Peyer's patch (tissue), 4 donors: ENCODE results near the gene F2RL2. TPM values are rescaled to one million over a fixed set of nuclear protein-coding genes. Genes with fewer than 3 reads are reported as not detected.

Experiments used
- DNase-seq, 3 donors: peaks; one replicate each; pipeline ENCODE4 v3.0.0-alpha.2; 2017 to 2019
- H3K27ac ChIP-seq, 4 donors: fragments of 200-600 bp; sonication (generic); one replicate each; pipeline ENCODE4 v1.5.1; 2016 to 2019
- H3K27me3 ChIP-seq, 2 donors: fragments of 200-600 bp; sonication (generic); one replicate each; pipeline ENCODE4 v1.5.1; 2019
- H3K36me3 ChIP-seq, 3 donors: fragments of 200-600 bp; sonication (generic); one replicate each; pipeline ENCODE4 v1.5.1; 2016 to 2019
- H3K4me1 ChIP-seq, 4 donors: fragments of 200-600 bp; sonication (generic); one replicate each; pipeline ENCODE4 v1.5.1; 2016 to 2019
- H3K4me3 ChIP-seq, 4 donors: fragments of 200-600 bp; sonication (generic); 1 replicate in 3 of 4; 2 replicates in 1 of 4; pipeline ENCODE4 v1.5.1; 2016 to 2019; ENCODE audit warnings: mild to moderate bottlenecking in 1 of 4
- H3K9me3 ChIP-seq, 4 donors: fragments of 200-600 bp; sonication (generic); one replicate each; pipeline ENCODE4 v1.5.1; 2016 to 2019; ENCODE audit warnings: mild to moderate bottlenecking in 1 of 4
- CTCF ChIP-seq, 6 experiments: fragments of 450-650 bp in 4 of 6; fragments of 200-600 bp in 2 of 6; sonication (generic) in 1 of 6; IDR thresholded peaks; one replicate each; pipeline ENCODE4 v1.5.1; 2017 to 2019; ENCODE audit warnings: antibody characterized with exemption in 6 of 6, mild to moderate bottlenecking in 3 of 6, moderate library complexity in 1 of 6
- POLR2A ChIP-seq, 2 donors: fragments of 450-650 bp; IDR thresholded peaks; one replicate each; pipeline ENCODE4 v1.5.1; 2017; ENCODE audit warnings: antibody characterized with exemption in 2 of 2, mild to moderate bottlenecking in 2 of 2, moderate library complexity in 2 of 2
- total RNA-seq, 4 donors: library from RNA; depleted of rRNA; stranded (reverse); fragments of >200 nt; gene quantifications; one replicate each; pipeline ENCODE4 v1.1.0, GENCODE V29; 2016

Gene F2RL2
- total RNA-seq, 4 donors from 2014 or later = 0.70 to 3.3 (median 1.1) TPM

- Histone ChIP-seq H3K36me3 (peaks cover 0 to 6% (median 0%) of the 10 kb centered on the region in 3 donors), H3K9me3 (no peaks in the 10 kb centered on the region), H3K27ac (no peak overlapping the region), H3K4me1 (peaks cover 0 to 8% (median 3%) of the 10 kb centered on the region in 4 donors), H3K4me3 (no peak overlapping the region), H3K27me3 (no peaks in the 10 kb centered on the region)
- no peak for DNase-seq
- TF ChIP-seq CTCF (IDR thresholded peaks at IDR 0.05) (no peak), POLR2A (IDR thresholded peaks at IDR 0.05) (no peak)
Measured at GRCh38 chr5:76576450-76576849, 46.8 kb downstream of the F2RL2 start.

GRCh38 chr5:76571559-76571958 lies 51.6 kb downstream of the F2RL2 start:
- Histone ChIP-seq H3K9me3 (no peaks in the 10 kb centered on the region), H3K4me3 (no peak overlapping the region), H3K36me3 (peaks cover 0 to 6% (median 0%) of the 10 kb centered on the region in 3 donors), H3K4me1 (no peaks in the 10 kb centered on the region), H3K27me3 (no peaks in the 10 kb centered on the region), H3K27ac (no peak overlapping the region)
- no peak for TF ChIP-seq POLR2A (IDR thresholded peaks at IDR 0.05)
- TF ChIP-seq CTCF (IDR thresholded peaks at IDR 0.05) = peak in 3 of 6 experiments; percentile 10 to 22 (median 13)
- DNase-seq = no peak

GRCh38 chr5:76570153-76570552 lies 53.0 kb downstream of the F2RL2 start:
- TF ChIP-seq POLR2A (IDR thresholded peaks at IDR 0.05) (no peak), CTCF (IDR thresholded peaks at IDR 0.05) (no peak)
- Histone ChIP-seq H3K9me3 (no peaks in the 10 kb centered on the region), H3K36me3 (peaks cover 0 to 8% (median 0%) of the 10 kb centered on the region in 3 donors), H3K27me3 (no peaks in the 10 kb centered on the region), H3K4me3 (no peak overlapping the region), H3K4me1 (no peaks in the 10 kb centered on the region), H3K27ac (no peak overlapping the region)
- no peak for DNase-seq

Other genes with a start within 250 kb of the F2RL2 start
- gene IQGAP2, start 220.1 kb downstream of the F2RL2 start, total RNA-seq = 100 to 1,000 TPM in 1 of 4 donors, 10 to 100 TPM in 3; 58.6 to 110 (median 84.7) TPM
- gene F2R, start 92.7 kb upstream of the F2RL2 start, total RNA-seq = 10 to 100 TPM in 2 of 4 donors, 1 to 10 TPM in 2; 5.0 to 11.4 (median 8.5) TPM
- 100 to 1,000 TPM in 2 of 4 donors, 10 to 100 TPM in 1, 1 to 10 TPM in 1; 9.9 to 146 (median 88.2) TPM for gene F2RL1, start 195.6 kb upstream of the F2RL2 start, total RNA-seq
- gene S100Z, start 226.6 kb upstream of the F2RL2 start, total RNA-seq = 10 to 100 TPM in 1 of 4 donors, not detected in 3; 11.6 TPM